Right cardiac atrium (tissue), 5 donors: ENCODE data around the gene SLC1A3. TPM values are rescaled to one million over a fixed set of nuclear protein-coding genes. Genes with fewer than 3 reads are reported as not detected.

Experiments
- ATAC-seq, 2 donors: fragments of 200-7000 bp; cut with Tn5 transposase; one replicate each; pipeline versions ENCODE4 v1.8.0 to v1.9.1; 2020; ENCODE audit warnings: moderate library complexity in 2 of 2, mild to moderate bottlenecking in 1 of 2
- DNase-seq, 3 donors: peaks; one replicate each; pipeline ENCODE4 v3.0.0-alpha.2; 2020
- H3K27ac ChIP-seq: one replicate; pipeline ENCODE4 v1.5.1; 2013; ENCODE audit warnings: mild to moderate bottlenecking, low read length, control low read depth, moderate library complexity
- H3K27me3 ChIP-seq: one replicate; pipeline ENCODE4 v1.6.1; 2013; ENCODE audit not compliant: control insufficient read depth, insufficient read depth
- H3K4me1 ChIP-seq: one replicate; pipeline ENCODE4 v1.6.1; 2013; ENCODE audit warnings: low read length; ENCODE audit not compliant: control insufficient read depth, insufficient read depth
- H3K4me3 ChIP-seq: one replicate; pipeline ENCODE4 v1.5.1; 2013; ENCODE audit warnings: low read length, control low read depth
- H3K9me3 ChIP-seq: one replicate; pipeline ENCODE4 v1.6.1; 2013; ENCODE audit warnings: low read length; ENCODE audit not compliant: control insufficient read depth
- WGBS: extraction: QIAGEN DNeasy Blood & Tissue Kit; methylation state at CpG from one replicate; pipeline ENCODE4 v1.1.7; 2013; 5-methylcytosine and 5-hydroxymethylcytosine counted together
- intact Hi-C, 4 donors: fragments of 100-400 bp; cut with DNase I; formaldehyde crosslinking; loops; one replicate each; pipeline versions ENCODE4 v1.11.0 to v1.14.0; 2022 to 2023
- polyA plus RNA-seq: library from polyadenylated mRNA; stranded (reverse); fragments of 200-250 nt; gene quantifications from one replicate; pipeline ENCODE4 v1.2.3, GENCODE V29; 2013
- total RNA-seq, 4 donors: library from RNA; stranded (reverse); fragmentation: NEBNext Ultra II Directional; extraction: Animal tissue kit (Norgen Biotek cat#: 25700); gene quantifications; one replicate each; pipeline ENCODE4 v1.2.1, GENCODE V29; 2021
- donor health status: healthy with polysubstance abuse.
- donor health status: DM: no; HTN: yes; CAD: no.
- donor health status: DM: no; HTN: no; CAD: no.
- donor health status: DM: no; HTN: yes; CAD: no; lungs with severe emphysema.
- donor health status: DM: yes; HTN: yes; CAD: no.

Gene SLC1A3
- total and polyA plus RNA-seq, 5 donors: 21.7 to 44.5 (median 32.8) TPM

GRCh38 chr5:36720688-36721087, 114.3 kb downstream of the SLC1A3 start:
- H3K4me3 ChIP-seq: no peak overlapping the region
- H3K27ac ChIP-seq: no peak overlapping the region
- no peaks in the 10 kb centered on the region for H3K4me1 ChIP-seq
- intact Hi-C loops: no loop called here
- WGBS: 76% methylated on average over 4 of the region's 4 CpGs
- DNase-seq (no peak), ATAC-seq (no peak)
- no peaks in the 10 kb centered on the region for H3K9me3 ChIP-seq
- H3K27me3 ChIP-seq: no peaks in the 10 kb centered on the region

- Histone ChIP-seq H3K4me1 (no peaks in the 10 kb centered on the region), H3K4me3 (no peak overlapping the region), H3K9me3 (no peaks in the 10 kb centered on the region), H3K27me3 (no peaks in the 10 kb centered on the region), H3K27ac (no peak overlapping the region)
- intact Hi-C loops: no loop called here
- no peak for DNase-seq
- WGBS: 71% methylated on average over 5 of the region's 5 CpGs
- no peak for ATAC-seq
Observed at GRCh38 chr5:36721664-36722235, 115.3 kb downstream of the SLC1A3 start.

- WGBS: 72% methylated on average over 6 of the region's 6 CpGs
- Histone ChIP-seq H3K4me3 (no peak overlapping the region), H3K27me3 (no peaks in the 10 kb centered on the region), H3K9me3 (no peaks in the 10 kb centered on the region), H3K27ac (no peak overlapping the region), H3K4me1 (no peaks in the 10 kb centered on the region)
- intact Hi-C loops: no loop called here
- DNase-seq (no peak), ATAC-seq (no peak)
Observed at GRCh38 chr5:36722900-36723299, 116.5 kb downstream of the SLC1A3 start.

GRCh38 chr5:36723912-36724311, 117.5 kb downstream of the SLC1A3 start:
- no peak overlapping the region for H3K27ac ChIP-seq
- WGBS: 70% methylated on average over 2 of the region's 2 CpGs
- H3K4me1 ChIP-seq: no peaks in the 10 kb centered on the region
- intact Hi-C loops: no loop called here
- H3K27me3 ChIP-seq: no peaks in the 10 kb centered on the region
- ATAC-seq (no peak), DNase-seq (no peak)
- H3K4me3 ChIP-seq: no peak overlapping the region
- no peaks in the 10 kb centered on the region for H3K9me3 ChIP-seq

GRCh38 chr5:36724467-36725332, 118.3 kb downstream of the SLC1A3 start:
- Histone ChIP-seq H3K27me3 (no peaks in the 10 kb centered on the region), H3K27ac (no peak overlapping the region), H3K9me3 (no peaks in the 10 kb centered on the region), H3K4me1 (no peaks in the 10 kb centered on the region), H3K4me3 (no peak overlapping the region)
- DNase-seq (peak; percentile 26 to 75 (median 66)), ATAC-seq (peak; percentile 69 to 74)
- WGBS: 74% methylated on average over 6 of the region's 6 CpGs
- intact Hi-C loops: no loop called here

- ATAC-seq: no peak
- WGBS: 93% methylated on average over 1 of the region's 1 CpG
- intact Hi-C loops: no loop called here
Observed at GRCh38 chr5:36726317-36726716, 119.9 kb downstream of the SLC1A3 start.

GRCh38 chr5:36726767-36727166, 120.4 kb downstream of the SLC1A3 start:
- no peak for ATAC-seq
- H3K27ac ChIP-seq: no peak overlapping the region
- intact Hi-C loops: no loop called here
- no peak overlapping the region for H3K4me3 ChIP-seq
- WGBS: 92% methylated on average over 1 of the region's 1 CpG
- DNase-seq: no peak
- H3K27me3 ChIP-seq: no peaks in the 10 kb centered on the region
- no peaks in the 10 kb centered on the region for H3K4me1 ChIP-seq
- no peaks in the 10 kb centered on the region for H3K9me3 ChIP-seq

More at GRCh38 chr5:36726317-36726716, 119.9 kb downstream of the SLC1A3 start:
- Histone ChIP-seq H3K4me3 (no peak overlapping the region), H3K4me1 (no peaks in the 10 kb centered on the region), H3K9me3 (no peaks in the 10 kb centered on the region), H3K27me3 (no peaks in the 10 kb centered on the region), H3K27ac (no peak overlapping the region)
- no peak for DNase-seq

- Histone ChIP-seq H3K4me3 (no peak overlapping the region), H3K27me3 (no peaks in the 10 kb centered on the region), H3K9me3 (no peaks in the 10 kb centered on the region), H3K27ac (no peak overlapping the region), H3K4me1 (no peaks in the 10 kb centered on the region)
- ATAC-seq (peak in 1 of 2 donors; percentile 48), DNase-seq (no peak)
- intact Hi-C loops: no loop called here
- 36% methylated on average over 6 of the region's 6 CpGs for WGBS
Observed at GRCh38 chr5:36728697-36729543, 122.5 kb downstream of the SLC1A3 start.

GRCh38 chr5:36730537-36731216, 124.3 kb downstream of the SLC1A3 start:
- Histone ChIP-seq H3K4me3 (no peak overlapping the region), H3K4me1 (no peaks in the 10 kb centered on the region), H3K9me3 (peaks cover 2% of the 10 kb centered on the region), H3K27me3 (no peaks in the 10 kb centered on the region), H3K27ac (no peak overlapping the region)
- DNase-seq (no peak), ATAC-seq (no peak)
- WGBS: 96% methylated on average over 6 of the region's 6 CpGs
- intact Hi-C loops: loop anchor here in 2 of 4 donors (5.0 to 10.0 kb wide), 3 partner anchors 144 to 274 kb away; partner anchors contain the start of gene NIPBL (in 1 of the 2)

- H3K27ac ChIP-seq: no peak overlapping the region
- DNase-seq (no peak), ATAC-seq (no peak)
- no peaks in the 10 kb centered on the region for H3K4me1 ChIP-seq
- H3K4me3 ChIP-seq: no peak overlapping the region
- H3K27me3 ChIP-seq: no peaks in the 10 kb centered on the region
- peaks cover 2% of the 10 kb centered on the region for H3K9me3 ChIP-seq
- WGBS: 86% methylated on average over 5 of the region's 5 CpGs
- intact Hi-C loops: loop anchor here in 2 of 4 donors (5.0 to 10.0 kb wide), 3 partner anchors 142 to 272 kb away; partner anchors contain the start of gene NIPBL (in 1 of the 2)
Observed at GRCh38 chr5:36733183-36733582, 126.8 kb downstream of the SLC1A3 start.
